ENCODE measurements around the gene SIAE. TPM values are rescaled to one million over a fixed set of nuclear protein-coding genes. Genes with fewer than 3 reads are reported as not detected.
"Not testable (repeated sequence)": the region's sequence is repeated elsewhere in the genome, so short reads cannot be mapped to it uniquely, and the experiment has no call there.

The SIAE gene
- total RNA-seq, 2 experiments from 2014 or later, result 4.5 to 5.6 TPM

- H3K4me3 ChIP-seq (ENCODE audit: low read length), result no peak overlapping the region
- H3K9me3 ChIP-seq (ENCODE audit: control insufficient read depth in 1 of 2, insufficient read depth in 1 of 2, low read length in 2 of 2), result no peaks in the 10 kb centered on the region
- intact Hi-C loops (cut with DNase I, micrococcal nuclease), result no loop called here
- ChIA-PET CTCF (interaction anchor here (0.6 kb wide), 2 partner anchors 14 to 284 kb away, joined by 3 to 4 read pairs; no protein-coding TSS in a partner anchor), POLR2A (no interaction called here)
- H3K36me3 ChIP-seq (ENCODE audit: insufficient read depth, low read length), result no peaks in the 10 kb centered on the region
- no peaks in the 10 kb centered on the region for H3K27me3 Mint-ChIP-seq
- no peaks in the 10 kb centered on the region for H3K27me3 ChIP-seq (ENCODE audit: control insufficient read depth in 1 of 2, insufficient read depth in 2 of 2, low read length in 2 of 2)
- no peaks in the 10 kb centered on the region for H3K36me3 Mint-ChIP-seq (ENCODE audit: low read depth)
- H3K4me3 Mint-ChIP-seq, result no peak overlapping the region
- H3K4me1 Mint-ChIP-seq (ENCODE audit: low read depth), result peaks cover 11% of the 10 kb centered on the region
- no peak overlapping the region for H3K27ac Mint-ChIP-seq
- no peak for TF ChIP-seq CTCF (IDR thresholded peaks at IDR 0.05)
- ATAC-seq (ENCODE audit: poor library complexity), result no peak
- H3K4me1 ChIP-seq (ENCODE audit: insufficient read depth, low read length), result peaks cover 3% of the 10 kb centered on the region
- DNase-seq, result no peak
- H3K27ac ChIP-seq (ENCODE audit: low read depth in 1 of 2, low read length in 2 of 2), result no peak overlapping the region
- no peaks in the 10 kb centered on the region for H3K9me3 Mint-ChIP-seq
These were observed 65.4 kb downstream of the SIAE start for GRCh38 chr11:124608147-124608546.

GRCh38 chr11:124605719-124606118, 67.8 kb downstream of the SIAE start:
- no peaks in the 10 kb centered on the region for H3K4me1 Mint-ChIP-seq (ENCODE audit: low read depth)
- TF ChIP-seq CTCF (IDR thresholded peaks at IDR 0.05), result no peak
- peak in 3 of 14 experiments; percentile 5 to 42 (median 40) for DNase-seq
- Histone ChIP-seq H3K27ac (ENCODE audit: low read depth in 1 of 2, low read length in 2 of 2) (no peak overlapping the region), H3K4me1 (ENCODE audit: insufficient read depth, low read length) (no peaks in the 10 kb centered on the region), H3K4me3 (ENCODE audit: low read length) (no peak overlapping the region), H3K9me3 (ENCODE audit: control insufficient read depth in 1 of 2, insufficient read depth in 1 of 2, low read length in 2 of 2) (no peaks in the 10 kb centered on the region), H3K27me3 (ENCODE audit: control insufficient read depth in 1 of 2, insufficient read depth in 2 of 2, low read length in 2 of 2) (peaks cover 0 to 5% of the 10 kb centered on the region in 2 experiments), H3K36me3 (ENCODE audit: insufficient read depth, low read length) (no peaks in the 10 kb centered on the region)
- H3K36me3 Mint-ChIP-seq (ENCODE audit: low read depth), result no peaks in the 10 kb centered on the region
- no peak overlapping the region for H3K27ac Mint-ChIP-seq
- ChIA-PET CTCF (interaction anchor here (0.9 kb wide), 1 partner anchor 19 kb away, joined by 3 read pairs; no protein-coding TSS in a partner anchor), POLR2A (no interaction called here)
- no peaks in the 10 kb centered on the region for H3K9me3 Mint-ChIP-seq
- intact Hi-C loops (cut with DNase I, micrococcal nuclease), result no loop called here
- no peak for ATAC-seq (ENCODE audit: poor library complexity)
- H3K4me3 Mint-ChIP-seq, result no peak overlapping the region
- H3K27me3 Mint-ChIP-seq, result peaks cover 16% of the 10 kb centered on the region

GRCh38 chr11:124602723-124603122, 70.8 kb downstream of the SIAE start:
- DNase-seq; H3K9me3 ChIP-seq (ENCODE audit: control insufficient read depth in 1 of 2, insufficient read depth in 1 of 2, low read length in 2 of 2); H3K36me3 ChIP-seq (ENCODE audit: insufficient read depth, low read length); H3K27ac Mint-ChIP-seq; H3K36me3 Mint-ChIP-seq (ENCODE audit: low read depth); POLR2A ChIA-PET; H3K27me3 ChIP-seq (ENCODE audit: control insufficient read depth in 1 of 2, insufficient read depth in 2 of 2, low read length in 2 of 2); ATAC-seq (ENCODE audit: poor library complexity); intact Hi-C loops (cut with DNase I, micrococcal nuclease); H3K4me3 Mint-ChIP-seq; H3K4me1 ChIP-seq (ENCODE audit: insufficient read depth, low read length); H3K4me3 ChIP-seq (ENCODE audit: low read length); H3K9me3 Mint-ChIP-seq; H3K4me1 Mint-ChIP-seq (ENCODE audit: low read depth); CTCF ChIA-PET; H3K27ac ChIP-seq (ENCODE audit: low read depth in 1 of 2, low read length in 2 of 2): not testable (repeated sequence)
- H3K27me3 Mint-ChIP-seq, result peaks cover 29% of the 10 kb centered on the region

GRCh38 chr11:124602193-124602592, 71.3 kb downstream of the SIAE start:
- Histone ChIP-seq H3K36me3 (ENCODE audit: insufficient read depth, low read length) (no peaks in the 10 kb centered on the region), H3K27me3 (ENCODE audit: control insufficient read depth in 1 of 2, insufficient read depth in 2 of 2, low read length in 2 of 2) (peaks cover 4 to 5% of the 10 kb centered on the region in 2 experiments), H3K4me1 (ENCODE audit: insufficient read depth, low read length) (no peaks in the 10 kb centered on the region), H3K9me3 (ENCODE audit: control insufficient read depth in 1 of 2, insufficient read depth in 1 of 2, low read length in 2 of 2) (no peaks in the 10 kb centered on the region), H3K4me3 (ENCODE audit: low read length) (no peak overlapping the region), H3K27ac (ENCODE audit: low read depth in 1 of 2, low read length in 2 of 2) (no peak overlapping the region)
- no peak for DNase-seq
- ChIA-PET POLR2A (no interaction called here), CTCF (no interaction called here)
- no peak overlapping the region for H3K4me3 Mint-ChIP-seq
- peaks cover 34% of the 10 kb centered on the region for H3K27me3 Mint-ChIP-seq
- no peaks in the 10 kb centered on the region for H3K9me3 Mint-ChIP-seq
- no peaks in the 10 kb centered on the region for H3K36me3 Mint-ChIP-seq (ENCODE audit: low read depth)
- no peak overlapping the region for H3K27ac Mint-ChIP-seq
- no peak for TF ChIP-seq CTCF (IDR thresholded peaks at IDR 0.05)
- no peak for ATAC-seq (ENCODE audit: poor library complexity)
- no peaks in the 10 kb centered on the region for H3K4me1 Mint-ChIP-seq (ENCODE audit: low read depth)
- intact Hi-C loops (cut with DNase I, micrococcal nuclease), result no loop called here
